ENCODE data around the gene TSPAN1. TPM values are rescaled to one million over a fixed set of nuclear protein-coding genes. Genes with fewer than 3 reads are reported as not detected.

Gene TSPAN1
- total RNA-seq, 4 donors from 2014 or later, result 3.0 to 8.6 (median 5.6) TPM

DNA sequence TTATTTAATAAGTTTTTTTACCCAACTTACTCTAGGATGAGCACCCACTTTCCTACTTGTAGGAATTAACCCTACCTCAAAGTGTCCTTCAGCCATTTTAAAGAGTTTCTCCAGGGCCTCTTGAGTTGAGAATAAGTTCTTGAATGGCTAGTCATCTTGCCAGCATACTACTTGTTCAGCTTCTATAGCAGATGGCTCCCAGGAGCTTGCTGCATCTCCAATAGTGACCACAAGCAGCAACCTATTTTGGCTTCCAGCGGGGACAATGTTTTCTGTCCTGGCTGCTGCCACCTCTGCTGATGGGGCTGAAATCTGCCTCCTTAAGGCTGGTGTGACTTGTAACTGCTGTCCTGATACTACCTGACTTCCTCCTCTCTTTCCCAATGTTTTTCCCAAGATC is 21.7 kb upstream of the TSPAN1 start:
- Histone ChIP-seq H3K9me3 (no peaks in the 10 kb centered on the region), H3K4me1 (no peaks in the 10 kb centered on the region), H3K36me3 (no peaks in the 10 kb centered on the region), H3K27ac (no peak overlapping the region), H3K4me3 (no peak overlapping the region), H3K27me3 (no peaks in the 10 kb centered on the region)
- no peak for DNase-seq (ENCODE audit: low spot score in 2 of 2)
- 83 to 100% methylated on average over 1 of the region's 1 CpG for WGBS, 2 donors
- no peak for TF ChIP-seq POLR2A (IDR thresholded peaks at IDR 0.05)
- TF ChIP-seq, protein P1, sequence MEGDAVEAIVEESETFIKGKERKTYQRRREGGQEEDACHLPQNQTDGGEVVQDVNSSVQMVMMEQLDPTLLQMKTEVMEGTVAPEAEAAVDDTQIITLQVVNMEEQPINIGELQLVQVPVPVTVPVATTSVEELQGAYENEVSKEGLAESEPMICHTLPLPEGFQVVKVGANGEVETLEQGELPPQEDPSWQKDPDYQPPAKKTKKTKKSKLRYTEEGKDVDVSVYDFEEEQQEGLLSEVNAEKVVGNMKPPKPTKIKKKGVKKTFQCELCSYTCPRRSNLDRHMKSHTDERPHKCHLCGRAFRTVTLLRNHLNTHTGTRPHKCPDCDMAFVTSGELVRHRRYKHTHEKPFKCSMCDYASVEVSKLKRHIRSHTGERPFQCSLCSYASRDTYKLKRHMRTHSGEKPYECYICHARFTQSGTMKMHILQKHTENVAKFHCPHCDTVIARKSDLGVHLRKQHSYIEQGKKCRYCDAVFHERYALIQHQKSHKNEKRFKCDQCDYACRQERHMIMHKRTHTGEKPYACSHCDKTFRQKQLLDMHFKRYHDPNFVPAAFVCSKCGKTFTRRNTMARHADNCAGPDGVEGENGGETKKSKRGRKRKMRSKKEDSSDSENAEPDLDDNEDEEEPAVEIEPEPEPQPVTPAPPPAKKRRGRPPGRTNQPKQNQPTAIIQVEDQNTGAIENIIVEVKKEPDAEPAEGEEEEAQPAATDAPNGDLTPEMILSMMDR (IDR thresholded peaks at IDR 0.05), result no peak
- no peak for TF ChIP-seq EP300 (IDR thresholded peaks at IDR 0.05)

DNA sequence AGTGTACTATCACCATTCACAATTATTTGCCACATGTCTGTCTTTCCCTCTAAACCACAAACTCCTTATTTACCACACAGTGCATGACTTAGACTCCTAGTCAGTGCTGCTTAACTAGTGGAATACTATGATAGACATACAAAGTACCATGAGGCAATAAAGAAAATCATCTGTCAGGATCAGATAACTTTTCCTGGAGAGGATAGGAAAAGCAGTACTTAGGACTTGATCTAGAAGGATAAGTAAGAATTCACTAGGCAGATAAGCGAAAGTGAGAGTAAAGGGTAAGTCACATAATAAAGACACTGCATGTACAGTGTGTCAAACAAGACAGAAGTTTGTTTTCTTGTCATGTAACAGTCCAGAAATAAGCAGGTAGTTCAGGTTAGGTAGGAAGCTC is 21.2 kb upstream of the TSPAN1 start:
- H3K4me1 ChIP-seq, result no peaks in the 10 kb centered on the region

DNA sequence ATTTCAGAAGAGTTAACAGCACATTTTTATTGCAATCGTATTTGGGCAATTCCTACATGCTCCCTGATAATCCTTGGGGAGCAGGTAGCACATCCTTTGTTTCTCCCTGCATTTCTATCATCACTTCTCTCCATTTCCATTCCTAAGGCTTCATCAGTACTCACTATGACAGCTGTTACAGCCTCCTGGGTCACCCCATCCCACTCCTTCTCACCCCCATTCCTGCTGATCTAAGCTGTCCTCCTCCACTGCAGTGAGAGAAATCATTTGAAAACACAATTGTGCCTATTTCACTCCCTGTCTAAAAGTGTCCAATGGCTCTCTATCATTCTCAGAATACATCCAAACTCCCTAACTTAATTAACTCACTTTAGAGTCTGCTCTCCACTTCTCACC is 17.0 kb upstream of the TSPAN1 start:
- no peaks in the 10 kb centered on the region for H3K4me1 ChIP-seq
- H3K36me3 ChIP-seq, result no peaks in the 10 kb centered on the region
- no peaks in the 10 kb centered on the region for H3K9me3 ChIP-seq
- H3K27me3 ChIP-seq, result no peaks in the 10 kb centered on the region
- H3K4me3 ChIP-seq, result no peak overlapping the region
- WGBS, 2 donors, result 71 to 84% methylated on average over 1 of the region's 1 CpG
- DNase-seq (ENCODE audit: low spot score in 2 of 2), result no peak
- TF ChIP-seq EP300 (IDR thresholded peaks at IDR 0.05), result no peak
- TF ChIP-seq, protein P1 (IDR thresholded peaks at IDR 0.05), result no peak
- no peak for TF ChIP-seq POLR2A (IDR thresholded peaks at IDR 0.05)
- no peak overlapping the region for H3K27ac ChIP-seq

More for the DNA sequence above, 21.2 kb upstream of the TSPAN1 start:
- TF ChIP-seq POLR2A (IDR thresholded peaks at IDR 0.05) (no peak), EP300 (IDR thresholded peaks at IDR 0.05) (no peak)
- TF ChIP-seq, protein P1 (IDR thresholded peaks at IDR 0.05), result no peak
- Histone ChIP-seq H3K27me3 (no peaks in the 10 kb centered on the region), H3K9me3 (no peaks in the 10 kb centered on the region), H3K27ac (no peak overlapping the region), H3K36me3 (no peaks in the 10 kb centered on the region), H3K4me3 (no peak overlapping the region)
- WGBS, 2 donors, result 95 to 98% methylated on average over 1 of the region's 1 CpG
- DNase-seq (ENCODE audit: low spot score in 2 of 2), result no peak

DNA sequence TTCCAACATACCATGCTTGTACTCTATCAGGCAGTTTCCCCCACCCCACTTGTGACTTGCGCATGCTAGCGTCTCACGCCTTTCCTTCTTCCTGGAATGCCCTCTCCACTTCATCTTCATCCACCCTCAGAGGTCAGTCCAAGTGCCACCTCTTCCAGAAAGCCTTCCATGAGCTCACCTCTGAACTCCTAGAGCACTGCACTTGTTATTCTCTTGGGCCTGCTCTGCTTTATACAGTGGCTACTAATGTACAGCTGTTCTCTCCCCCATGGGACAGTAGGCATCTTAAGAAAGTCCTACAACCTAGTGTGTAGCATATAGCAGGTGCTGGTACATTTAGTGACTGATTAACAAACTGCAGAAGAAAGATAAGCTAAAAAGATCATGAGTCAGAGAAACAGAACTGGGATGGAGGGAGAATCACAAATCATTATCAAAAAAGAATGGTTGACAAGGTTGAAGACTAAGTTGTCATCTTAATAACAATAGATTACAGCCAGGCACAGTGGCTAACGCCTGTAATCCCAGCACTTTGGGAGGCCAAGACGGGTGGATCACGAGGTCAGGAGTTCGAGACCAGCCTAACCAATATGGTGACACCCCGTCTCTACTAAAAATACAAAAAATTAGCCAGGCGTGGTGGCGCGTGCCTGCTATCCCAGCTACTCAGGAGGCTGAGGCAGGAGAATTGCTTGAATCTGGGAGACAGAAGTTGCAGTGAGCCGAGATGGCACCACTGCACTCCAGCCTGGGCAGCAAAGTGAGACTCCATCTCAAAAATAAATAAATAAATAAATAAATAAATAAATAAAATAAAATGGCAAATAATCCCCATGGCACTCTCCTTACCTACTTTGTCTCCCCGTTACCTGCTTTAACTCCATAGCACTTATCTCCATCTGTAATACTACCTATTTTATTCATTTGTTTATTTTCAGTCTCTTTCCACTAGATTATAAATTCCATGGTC is 16.3 kb upstream of the TSPAN1 start:
- Histone ChIP-seq H3K4me1 (no peaks in the 10 kb centered on the region), H3K9me3 (no peaks in the 10 kb centered on the region), H3K36me3 (no peaks in the 10 kb centered on the region), H3K27me3 (no peaks in the 10 kb centered on the region), H3K27ac (no peak overlapping the region), H3K4me3 (no peak overlapping the region)
- no peak for DNase-seq (ENCODE audit: low spot score in 2 of 2)
- WGBS, 2 donors, result 91 to 92% methylated on average over 13 of the region's 13 CpGs
- TF ChIP-seq, protein P1 (IDR thresholded peaks at IDR 0.05), result no peak
- TF ChIP-seq EP300 (IDR thresholded peaks at IDR 0.05) (no peak), POLR2A (IDR thresholded peaks at IDR 0.05) (no peak)

DNA sequence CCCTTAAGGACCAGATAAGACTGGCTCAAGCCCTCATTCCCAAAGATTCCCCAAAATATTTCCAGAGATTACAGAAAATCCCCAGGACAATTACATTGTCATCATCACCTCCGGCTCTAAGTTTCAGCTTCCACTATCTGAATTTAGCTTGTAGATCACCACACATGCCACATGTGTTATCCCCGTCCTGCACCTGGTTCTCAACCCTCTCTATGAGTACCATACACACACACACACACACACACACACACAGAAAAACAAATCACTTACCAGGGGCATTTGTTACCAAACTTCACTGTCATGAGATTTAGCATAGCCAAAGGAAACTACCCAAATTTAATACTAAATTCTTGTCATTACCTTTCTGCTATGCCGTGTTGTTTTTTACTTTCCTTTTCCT is 15.4 kb upstream of the TSPAN1 start:
- no peak overlapping the region for H3K27ac ChIP-seq
- DNase-seq (ENCODE audit: low spot score in 2 of 2), result no peak
- H3K36me3 ChIP-seq, result no peaks in the 10 kb centered on the region
- H3K27me3 ChIP-seq, result no peaks in the 10 kb centered on the region
- 69% methylated on average over 3 of the region's 3 CpGs for WGBS, 2 donors
- H3K9me3 ChIP-seq, result no peaks in the 10 kb centered on the region
- TF ChIP-seq EP300 (IDR thresholded peaks at IDR 0.05) (no peak), POLR2A (IDR thresholded peaks at IDR 0.05) (no peak)
- TF ChIP-seq, protein P1 (IDR thresholded peaks at IDR 0.05), result no peak
- H3K4me1 ChIP-seq, result no peaks in the 10 kb centered on the region
- no peak overlapping the region for H3K4me3 ChIP-seq
